CD14-positive monocyte (primary cell): Measurements from ENCODE around the gene ADGRF4. TPM values are rescaled to one million over a fixed set of nuclear protein-coding genes. Genes with fewer than 3 reads are reported as not detected.

ENCODE experiments used
- DNase-seq, 3 donors: peaks; one replicate each; pipeline ENCODE4 v3.0.0-alpha.2; 2011 to 2022
- H2AFZ ChIP-seq: 2 replicates; pipeline ENCODE4 v1.6.0; 2012; ENCODE audit warnings: mild to moderate bottlenecking, low read depth, low read length, inconsistent platforms; ENCODE audit not compliant: insufficient read depth, poor library complexity, severe bottlenecking
- H3K27ac ChIP-seq, 2 donors: 1 replicate in 1 of 2; 2 replicates in 1 of 2; pipeline ENCODE4 v1.5.1; 2012 to 2013; ENCODE audit warnings: low read length in 2 of 2, control low read depth in 1 of 2, inconsistent platforms in 1 of 2, low read depth in 1 of 2, mild to moderate bottlenecking in 1 of 2
- H3K27me3 ChIP-seq, 2 donors: one replicate each; pipeline versions ENCODE4 v1.6.0 to v1.6.1; 2011 to 2013; ENCODE audit warnings: low read length in 2 of 2; ENCODE audit not compliant: control insufficient read depth in 2 of 2, insufficient read depth in 2 of 2
- H3K36me3 ChIP-seq, 2 donors: replicated peaks in 1 of 2; 1 replicate in 1 of 2; 2 replicates in 1 of 2; pipeline versions ENCODE4 v1.5.1 to v1.6.1; 2012 to 2013; ENCODE audit warnings: low read length in 2 of 2, control low read depth in 1 of 2, inconsistent platforms in 1 of 2, mild to moderate bottlenecking in 1 of 2; ENCODE audit not compliant: insufficient read depth in 2 of 2, control insufficient read depth in 1 of 2
- H3K4me1 ChIP-seq, 2 donors: 1 replicate in 1 of 2; 2 replicates in 1 of 2; pipeline versions ENCODE4 v1.5.1 to v1.6.1; 2012 to 2013; ENCODE audit warnings: low read length in 2 of 2, control low read depth in 1 of 2, inconsistent platforms in 1 of 2, mild to moderate bottlenecking in 1 of 2, moderate library complexity in 1 of 2; ENCODE audit not compliant: insufficient read depth in 2 of 2, control insufficient read depth in 1 of 2
- H3K4me2 ChIP-seq: replicated peaks from 2 replicates; pipeline ENCODE3; 2012; ENCODE audit warnings: low read length, moderate library complexity, mild to moderate bottlenecking; ENCODE audit not compliant: poor library complexity, severe bottlenecking; ENCODE audit errors: extremely low read depth
- H3K4me3 ChIP-seq, 3 experiments: fragments of 200-600 bp in 1 of 3; sonication (generic) in 1 of 3; replicated peaks in 1 of 3; 1 replicate in 2 of 3; 2 replicates in 1 of 3; pipeline ENCODE4 v1.5.1; 2011 to 2013; ENCODE audit warnings: low read length in 3 of 3, mild to moderate bottlenecking in 3 of 3, control low read depth in 2 of 3, low read depth in 2 of 3, inconsistent platforms in 1 of 3, moderate library complexity in 1 of 3
- H3K79me2 ChIP-seq: 2 replicates; pipeline ENCODE4 v1.6.0; 2012; ENCODE audit warnings: mild to moderate bottlenecking, control low read depth, inconsistent platforms, low read length, moderate library complexity; ENCODE audit not compliant: insufficient read depth
- H3K9ac ChIP-seq: 2 replicates; pipeline ENCODE4 v1.6.0; 2017; ENCODE audit warnings: low read length, mild to moderate bottlenecking; ENCODE audit not compliant: insufficient read depth, poor library complexity, severe bottlenecking
- H3K9me3 ChIP-seq, 2 donors: replicated peaks in 1 of 2; 1 replicate in 1 of 2; 2 replicates in 1 of 2; pipeline versions ENCODE4 v1.5.1 to v1.6.1; 2012 to 2013; ENCODE audit warnings: low read length in 2 of 2, control low read depth in 1 of 2; ENCODE audit not compliant: control insufficient read depth in 1 of 2, insufficient read depth in 1 of 2
- H4K20me1 ChIP-seq: 2 replicates; pipeline ENCODE4 v1.6.0; 2012; ENCODE audit warnings: mild to moderate bottlenecking, low read length, control low read depth, moderate library complexity; ENCODE audit not compliant: insufficient read depth
- H3K27ac Mint-ChIP-seq, 7 donors: one replicate each; pipeline ENCODE4 v1.8.0; 2020; ENCODE audit warnings: mild to moderate bottlenecking in 7 of 7, mixed read lengths in 7 of 7, moderate library complexity in 6 of 7, inconsistent platforms in 2 of 7
- H3K27me3 Mint-ChIP-seq, 3 donors: one replicate each; pipeline ENCODE4 v1.8.0; 2021 to 2022; ENCODE audit warnings: low read depth in 3 of 3, mild to moderate bottlenecking in 3 of 3, mixed read lengths in 3 of 3, moderate library complexity in 3 of 3, inconsistent platforms in 1 of 3
- H3K36me3 Mint-ChIP-seq, 2 donors: one replicate each; pipeline ENCODE4 v1.8.0; 2020; ENCODE audit warnings: mixed read lengths in 2 of 2, inconsistent platforms in 1 of 2, mild to moderate bottlenecking in 1 of 2
- H3K4me1 Mint-ChIP-seq: one replicate; pipeline ENCODE4 v1.8.0; 2020; ENCODE audit warnings: mild to moderate bottlenecking, mixed read lengths
- H3K4me3 Mint-ChIP-seq, 2 donors: one replicate each; pipeline ENCODE4 v1.8.0; 2020; ENCODE audit warnings: mild to moderate bottlenecking in 2 of 2, mixed read lengths in 2 of 2, moderate library complexity in 1 of 2
- H3K9me3 Mint-ChIP-seq, 7 donors: one replicate each; pipeline ENCODE4 v1.8.0; 2020 to 2022; ENCODE audit warnings: mixed read lengths in 7 of 7, mild to moderate bottlenecking in 6 of 7, moderate library complexity in 6 of 7, inconsistent platforms in 2 of 7
- CTCF ChIP-seq: fragments of 200-600 bp; IDR thresholded peaks from one replicate; pipeline ENCODE4 v1.8.0; 2022; ENCODE audit warnings: antibody characterized with exemption, mild to moderate bottlenecking
- WGBS: methylation state at CpG from one replicate; pipeline ENCODE4 v1.1.5; 2013; ENCODE audit warnings: missing lambda C conversion rate; ENCODE audit not compliant: insufficient coverage; 5-methylcytosine and 5-hydroxymethylcytosine counted together
- intact Hi-C, 2 donors: fragments of 100-400 bp; cut with micrococcal nuclease; formaldehyde crosslinking; loops; one replicate each; pipeline versions ENCODE4 v1.15.0 to v1.15.1; 2023
- polyA plus RNA-seq, 3 donors: library from polyadenylated mRNA; depleted of rRNA in 1 of 3; unstranded in 2 of 3; stranded (reverse) in 1 of 3; fragments of 300-500 nt in 2 of 3; fragments of >200 nt in 1 of 3; fragmentation: Illumina TruSeq in 2 of 3; gene quantifications; 1 replicate in 2 of 3; 2 replicates in 1 of 3; pipeline ENCODE4 v1.2.3, GENCODE V29; 2012 to 2021

The ADGRF4 gene
- polyA plus RNA-seq, 3 donors, result not detected

- Histone ChIP-seq H3K4me3 (no peak overlapping the region), H3K36me3 (no peaks in the 10 kb centered on the region), H2AFZ (no peak overlapping the region), H3K79me2 (no peaks in the 10 kb centered on the region), H3K9me3 (peaks cover 0 to 8% of the 10 kb centered on the region in 2 donors), H3K9ac (no peak overlapping the region), H3K4me1 (no peaks in the 10 kb centered on the region), H3K27ac (no peak overlapping the region), H4K20me1 (no peaks in the 10 kb centered on the region), H3K4me2 (no peak overlapping the region), H3K27me3 (no peaks in the 10 kb centered on the region)
- 100% methylated on average over 1 of the region's 1 CpG for WGBS
- H3K9me3 Mint-ChIP-seq, result peaks cover 0 to 8% (median 0%) of the 10 kb centered on the region in 7 donors
- H3K27me3 Mint-ChIP-seq, result peaks cover 0 to 3% (median 0%) of the 10 kb centered on the region in 3 donors
- intact Hi-C loops, result no loop called here
- H3K4me3 Mint-ChIP-seq, result no peak overlapping the region
- TF ChIP-seq CTCF, result no peak
- no peak overlapping the region for H3K27ac Mint-ChIP-seq
- DNase-seq, result no peak
- H3K36me3 Mint-ChIP-seq, result no peaks in the 10 kb centered on the region
- H3K4me1 Mint-ChIP-seq, result no peaks in the 10 kb centered on the region
Measured at GRCh38 chr6:47678739-47679138, 19.6 kb upstream of the ADGRF4 start.

- Histone ChIP-seq H3K4me1 (no peaks in the 10 kb centered on the region), H4K20me1 (no peaks in the 10 kb centered on the region), H3K9me3 (peaks cover 0 to 8% of the 10 kb centered on the region in 2 donors), H3K27me3 (no peaks in the 10 kb centered on the region), H3K27ac (no peak overlapping the region), H3K36me3 (no peaks in the 10 kb centered on the region), H3K9ac (no peak overlapping the region), H3K79me2 (no peaks in the 10 kb centered on the region), H3K4me3 (no peak overlapping the region), H3K4me2 (no peak overlapping the region), H2AFZ (no peak overlapping the region)
- no peak overlapping the region for H3K27ac Mint-ChIP-seq
- no peaks in the 10 kb centered on the region for H3K36me3 Mint-ChIP-seq
- WGBS, result no CpG with 5 or more reads among the region's 4 CpGs
- no peak for DNase-seq
- no peaks in the 10 kb centered on the region for H3K4me1 Mint-ChIP-seq
- H3K27me3 Mint-ChIP-seq, result peaks cover 0 to 3% (median 0%) of the 10 kb centered on the region in 3 donors
- TF ChIP-seq CTCF, result no peak
- H3K4me3 Mint-ChIP-seq, result no peak overlapping the region
- intact Hi-C loops, result no loop called here
- peaks cover 0 to 9% (median 0%) of the 10 kb centered on the region in 7 donors for H3K9me3 Mint-ChIP-seq
Measured at GRCh38 chr6:47679322-47679906, 19.0 kb upstream of the ADGRF4 start.
